ENCODE data around the gene DHTKD1. TPM values are rescaled to one million over a fixed set of nuclear protein-coding genes. Genes with fewer than 3 reads are reported as not detected.

The DHTKD1 gene
- total and polyA plus RNA-seq, 10 of the 15 experiments (the other 5 are each of a cell fraction or from before 2014, with no cell fraction given), result 11.3 to 35.0 (median 26.9) TPM

DNA sequence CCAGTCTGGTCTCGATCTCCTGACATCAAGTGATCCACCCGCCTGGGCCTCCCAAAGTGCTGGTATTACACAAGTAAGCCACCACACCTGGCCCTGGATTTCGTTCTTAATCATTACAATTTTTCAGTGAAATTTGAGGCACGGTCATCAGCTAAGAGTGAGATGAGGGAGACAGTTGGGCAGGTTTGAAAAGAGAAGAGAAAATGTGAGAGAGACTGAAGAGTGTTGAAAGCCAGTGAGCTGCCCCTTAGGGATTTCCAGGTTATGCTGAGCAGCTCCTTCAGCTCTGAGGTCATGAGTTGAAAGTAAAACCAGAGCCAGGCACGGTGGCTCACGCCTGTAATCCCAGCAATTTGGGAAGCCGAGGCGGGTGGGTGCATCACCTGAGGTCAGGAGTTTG is 20.2 kb upstream of the DHTKD1 start (continued):
- TF ChIP-seq, protein P1, sequence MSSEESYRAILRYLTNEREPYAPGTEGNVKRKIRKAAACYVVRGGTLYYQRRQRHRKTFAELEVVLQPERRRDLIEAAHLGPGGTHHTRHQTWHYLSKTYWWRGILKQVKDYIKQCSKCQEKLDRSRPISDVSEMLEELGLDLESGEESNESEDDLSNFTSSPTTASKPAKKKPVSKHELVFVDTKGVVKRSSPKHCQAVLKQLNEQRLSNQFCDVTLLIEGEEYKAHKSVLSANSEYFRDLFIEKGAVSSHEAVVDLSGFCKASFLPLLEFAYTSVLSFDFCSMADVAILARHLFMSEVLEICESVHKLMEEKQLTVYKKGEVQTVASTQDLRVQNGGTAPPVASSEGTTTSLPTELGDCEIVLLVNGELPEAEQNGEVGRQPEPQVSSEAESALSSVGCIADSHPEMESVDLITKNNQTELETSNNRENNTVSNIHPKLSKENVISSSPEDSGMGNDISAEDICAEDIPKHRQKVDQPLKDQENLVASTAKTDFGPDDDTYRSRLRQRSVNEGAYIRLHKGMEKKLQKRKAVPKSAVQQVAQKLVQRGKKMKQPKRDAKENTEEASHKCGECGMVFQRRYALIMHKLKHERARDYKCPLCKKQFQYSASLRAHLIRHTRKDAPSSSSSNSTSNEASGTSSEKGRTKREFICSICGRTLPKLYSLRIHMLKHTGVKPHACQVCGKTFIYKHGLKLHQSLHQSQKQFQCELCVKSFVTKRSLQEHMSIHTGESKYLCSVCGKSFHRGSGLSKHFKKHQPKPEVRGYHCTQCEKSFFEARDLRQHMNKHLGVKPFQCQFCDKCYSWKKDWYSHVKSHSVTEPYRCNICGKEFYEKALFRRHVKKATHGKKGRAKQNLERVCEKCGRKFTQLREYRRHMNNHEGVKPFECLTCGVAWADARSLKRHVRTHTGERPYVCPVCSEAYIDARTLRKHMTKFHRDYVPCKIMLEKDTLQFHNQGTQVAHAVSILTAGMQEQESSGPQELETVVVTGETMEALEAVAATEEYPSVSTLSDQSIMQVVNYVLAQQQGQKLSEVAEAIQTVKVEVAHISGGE (CRISPR knock-in tag; IDR thresholded peaks at IDR 0.05), result no peak
- TF ChIP-seq TCF12 (IDR thresholded peaks at IDR 0.05; ENCODE audit: low read depth, low read length) (peak; percentile 90), SREBF2 (IDR thresholded peaks at IDR 0.05; ENCODE audit: low read length) (no peak), RBBP5 (conservative IDR thresholded peaks at IDR 0.05) (no peak), PAX5 (IDR thresholded peaks at IDR 0.05; ENCODE audit: borderline replicate concordance, low read depth, low read length) (no peak), EP300 (IDR thresholded peaks at IDR 0.05; ENCODE audit: borderline replicate concordance in 1 of 2, control insufficient read depth in 1 of 2, low read depth in 2 of 2, low read length in 2 of 2) (peak in 1 of 2 experiments; percentile 19; a peak in 1 of 4 replicates), GATAD2B (conservative IDR thresholded peaks at IDR 0.05; ENCODE audit: low read depth) (0 out of 2 replicates have a peak, but pooled peaks have one; percentile 24), NFYA (IDR thresholded peaks at IDR 0.05; ENCODE audit: borderline replicate concordance, low read depth, low read length) (no peak), CBX3 (IDR thresholded peaks at IDR 0.05; ENCODE audit: borderline replicate concordance, low read depth) (no peak), MTA3 (IDR thresholded peaks at IDR 0.05; ENCODE audit: borderline replicate concordance, low read length) (no peak; the same call in 1 of the 2 replicates), CHD4 (IDR thresholded peaks at IDR 0.05) (no peak), MYC (IDR thresholded peaks at IDR 0.05; ENCODE audit: insufficient read depth, insufficient read length, insufficient replicate concordance, low read length, severe bottlenecking) (no peak), RUNX3 (IDR thresholded peaks at IDR 0.05; ENCODE audit: low read length) (peak; percentile 62)
- TF ChIP-seq, protein P2, sequence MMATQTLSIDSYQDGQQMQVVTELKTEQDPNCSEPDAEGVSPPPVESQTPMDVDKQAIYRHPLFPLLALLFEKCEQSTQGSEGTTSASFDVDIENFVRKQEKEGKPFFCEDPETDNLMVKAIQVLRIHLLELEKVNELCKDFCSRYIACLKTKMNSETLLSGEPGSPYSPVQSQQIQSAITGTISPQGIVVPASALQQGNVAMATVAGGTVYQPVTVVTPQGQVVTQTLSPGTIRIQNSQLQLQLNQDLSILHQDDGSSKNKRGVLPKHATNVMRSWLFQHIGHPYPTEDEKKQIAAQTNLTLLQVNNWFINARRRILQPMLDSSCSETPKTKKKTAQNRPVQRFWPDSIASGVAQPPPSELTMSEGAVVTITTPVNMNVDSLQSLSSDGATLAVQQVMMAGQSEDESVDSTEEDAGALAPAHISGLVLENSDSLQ (IDR thresholded peaks at IDR 0.05), result peak; percentile 26; the same call in 1 of the 2 replicates
- TF ChIP-seq, protein P3, sequence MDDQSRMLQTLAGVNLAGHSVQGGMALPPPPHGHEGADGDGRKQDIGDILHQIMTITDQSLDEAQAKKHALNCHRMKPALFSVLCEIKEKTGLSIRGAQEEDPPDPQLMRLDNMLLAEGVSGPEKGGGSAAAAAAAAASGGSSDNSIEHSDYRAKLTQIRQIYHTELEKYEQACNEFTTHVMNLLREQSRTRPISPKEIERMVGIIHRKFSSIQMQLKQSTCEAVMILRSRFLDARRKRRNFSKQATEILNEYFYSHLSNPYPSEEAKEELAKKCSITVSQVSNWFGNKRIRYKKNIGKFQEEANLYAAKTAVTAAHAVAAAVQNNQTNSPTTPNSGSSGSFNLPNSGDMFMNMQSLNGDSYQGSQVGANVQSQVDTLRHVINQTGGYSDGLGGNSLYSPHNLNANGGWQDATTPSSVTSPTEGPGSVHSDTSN (IDR thresholded peaks at IDR 0.05; ENCODE audit: insufficient replicate concordance, low read depth, low read length), result no peak
- TF ChIP-seq, protein P4, sequence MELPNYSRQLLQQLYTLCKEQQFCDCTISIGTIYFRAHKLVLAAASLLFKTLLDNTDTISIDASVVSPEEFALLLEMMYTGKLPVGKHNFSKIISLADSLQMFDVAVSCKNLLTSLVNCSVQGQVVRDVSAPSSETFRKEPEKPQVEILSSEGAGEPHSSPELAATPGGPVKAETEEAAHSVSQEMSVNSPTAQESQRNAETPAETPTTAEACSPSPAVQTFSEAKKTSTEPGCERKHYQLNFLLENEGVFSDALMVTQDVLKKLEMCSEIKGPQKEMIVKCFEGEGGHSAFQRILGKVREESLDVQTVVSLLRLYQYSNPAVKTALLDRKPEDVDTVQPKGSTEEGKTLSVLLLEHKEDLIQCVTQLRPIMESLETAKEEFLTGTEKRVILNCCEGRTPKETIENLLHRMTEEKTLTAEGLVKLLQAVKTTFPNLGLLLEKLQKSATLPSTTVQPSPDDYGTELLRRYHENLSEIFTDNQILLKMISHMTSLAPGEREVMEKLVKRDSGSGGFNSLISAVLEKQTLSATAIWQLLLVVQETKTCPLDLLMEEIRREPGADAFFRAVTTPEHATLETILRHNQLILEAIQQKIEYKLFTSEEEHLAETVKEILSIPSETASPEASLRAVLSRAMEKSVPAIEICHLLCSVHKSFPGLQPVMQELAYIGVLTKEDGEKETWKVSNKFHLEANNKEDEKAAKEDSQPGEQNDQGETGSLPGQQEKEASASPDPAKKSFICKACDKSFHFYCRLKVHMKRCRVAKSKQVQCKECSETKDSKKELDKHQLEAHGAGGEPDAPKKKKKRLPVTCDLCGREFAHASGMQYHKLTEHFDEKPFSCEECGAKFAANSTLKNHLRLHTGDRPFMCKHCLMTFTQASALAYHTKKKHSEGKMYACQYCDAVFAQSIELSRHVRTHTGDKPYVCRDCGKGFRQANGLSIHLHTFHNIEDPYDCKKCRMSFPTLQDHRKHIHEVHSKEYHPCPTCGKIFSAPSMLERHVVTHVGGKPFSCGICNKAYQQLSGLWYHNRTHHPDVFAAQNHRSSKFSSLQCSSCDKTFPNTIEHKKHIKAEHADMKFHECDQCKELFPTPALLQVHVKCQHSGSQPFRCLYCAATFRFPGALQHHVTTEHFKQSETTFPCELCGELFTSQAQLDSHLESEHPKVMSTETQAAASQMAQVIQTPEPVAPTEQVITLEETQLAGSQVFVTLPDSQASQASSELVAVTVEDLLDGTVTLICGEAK (IDR thresholded peaks at IDR 0.05; ENCODE audit: borderline replicate concordance), result peak; percentile 42; the same call in 1 of the 2 replicates
- TF ChIP-seq, protein P5, sequence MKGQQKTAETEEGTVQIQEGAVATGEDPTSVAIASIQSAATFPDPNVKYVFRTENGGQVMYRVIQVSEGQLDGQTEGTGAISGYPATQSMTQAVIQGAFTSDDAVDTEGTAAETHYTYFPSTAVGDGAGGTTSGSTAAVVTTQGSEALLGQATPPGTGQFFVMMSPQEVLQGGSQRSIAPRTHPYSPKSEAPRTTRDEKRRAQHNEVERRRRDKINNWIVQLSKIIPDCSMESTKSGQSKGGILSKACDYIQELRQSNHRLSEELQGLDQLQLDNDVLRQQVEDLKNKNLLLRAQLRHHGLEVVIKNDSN (IDR thresholded peaks at IDR 0.05; ENCODE audit: borderline replicate concordance, extremely low read length, insufficient read depth, low read depth, low read length), result no peak
